ENCODE results near the gene RBM14. TPM values are rescaled to one million over a fixed set of nuclear protein-coding genes. Genes with fewer than 3 reads are reported as not detected.

The RBM14 gene
- total and polyA plus RNA-seq, 10 of the 15 experiments (the other 5 are each of a cell fraction or from before 2014, with no cell fraction given): 5.4 to 140 (median 44.5) TPM

- TF ChIP-seq, protein P1, sequence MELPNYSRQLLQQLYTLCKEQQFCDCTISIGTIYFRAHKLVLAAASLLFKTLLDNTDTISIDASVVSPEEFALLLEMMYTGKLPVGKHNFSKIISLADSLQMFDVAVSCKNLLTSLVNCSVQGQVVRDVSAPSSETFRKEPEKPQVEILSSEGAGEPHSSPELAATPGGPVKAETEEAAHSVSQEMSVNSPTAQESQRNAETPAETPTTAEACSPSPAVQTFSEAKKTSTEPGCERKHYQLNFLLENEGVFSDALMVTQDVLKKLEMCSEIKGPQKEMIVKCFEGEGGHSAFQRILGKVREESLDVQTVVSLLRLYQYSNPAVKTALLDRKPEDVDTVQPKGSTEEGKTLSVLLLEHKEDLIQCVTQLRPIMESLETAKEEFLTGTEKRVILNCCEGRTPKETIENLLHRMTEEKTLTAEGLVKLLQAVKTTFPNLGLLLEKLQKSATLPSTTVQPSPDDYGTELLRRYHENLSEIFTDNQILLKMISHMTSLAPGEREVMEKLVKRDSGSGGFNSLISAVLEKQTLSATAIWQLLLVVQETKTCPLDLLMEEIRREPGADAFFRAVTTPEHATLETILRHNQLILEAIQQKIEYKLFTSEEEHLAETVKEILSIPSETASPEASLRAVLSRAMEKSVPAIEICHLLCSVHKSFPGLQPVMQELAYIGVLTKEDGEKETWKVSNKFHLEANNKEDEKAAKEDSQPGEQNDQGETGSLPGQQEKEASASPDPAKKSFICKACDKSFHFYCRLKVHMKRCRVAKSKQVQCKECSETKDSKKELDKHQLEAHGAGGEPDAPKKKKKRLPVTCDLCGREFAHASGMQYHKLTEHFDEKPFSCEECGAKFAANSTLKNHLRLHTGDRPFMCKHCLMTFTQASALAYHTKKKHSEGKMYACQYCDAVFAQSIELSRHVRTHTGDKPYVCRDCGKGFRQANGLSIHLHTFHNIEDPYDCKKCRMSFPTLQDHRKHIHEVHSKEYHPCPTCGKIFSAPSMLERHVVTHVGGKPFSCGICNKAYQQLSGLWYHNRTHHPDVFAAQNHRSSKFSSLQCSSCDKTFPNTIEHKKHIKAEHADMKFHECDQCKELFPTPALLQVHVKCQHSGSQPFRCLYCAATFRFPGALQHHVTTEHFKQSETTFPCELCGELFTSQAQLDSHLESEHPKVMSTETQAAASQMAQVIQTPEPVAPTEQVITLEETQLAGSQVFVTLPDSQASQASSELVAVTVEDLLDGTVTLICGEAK (IDR thresholded peaks at IDR 0.05; ENCODE audit: borderline replicate concordance): no peak
- TF ChIP-seq NFYB (IDR thresholded peaks at IDR 0.05; ENCODE audit: insufficient read depth, low read depth, low read length) (no peak), BHLHE40 (IDR thresholded peaks at IDR 0.05; ENCODE audit: borderline replicate concordance in 1 of 2, low read depth in 2 of 2, low read length in 1 of 2) (no peak), TARDBP (IDR thresholded peaks at IDR 0.05; ENCODE audit: borderline replicate concordance) (no peak), NFYA (IDR thresholded peaks at IDR 0.05; ENCODE audit: borderline replicate concordance, low read depth, low read length) (no peak)
These were observed 21.2 kb downstream of the RBM14 start (continued) for GRCh38 chr11:66637557-66638176.
